Nephron progenitor cell (in vitro differentiated cells): ENCODE data around the gene SYS1.

ENCODE experiments used
- DNase-seq: peaks from one replicate; pipeline ENCODE4 v3.0.0; 2021
- H3K27ac Mint-ChIP-seq: 2 replicates; pipeline ENCODE4 v1.8.0; 2021; ENCODE audit warnings: mild to moderate bottlenecking, moderate library complexity, mixed read lengths
- H3K27me3 Mint-ChIP-seq: 2 replicates; pipeline ENCODE4 v1.8.0; 2021; ENCODE audit warnings: mild to moderate bottlenecking, low read depth, mixed read lengths; ENCODE audit not compliant: poor library complexity
- H3K36me3 Mint-ChIP-seq: 2 replicates; pipeline ENCODE4 v1.8.0; 2021; ENCODE audit warnings: low read depth, mixed read lengths
- H3K4me1 Mint-ChIP-seq: 2 replicates; pipeline ENCODE4 v1.8.0; 2021; ENCODE audit warnings: mixed read lengths
- H3K4me3 Mint-ChIP-seq: 2 replicates; pipeline ENCODE4 v1.8.0; 2021; ENCODE audit warnings: mild to moderate bottlenecking, moderate library complexity, mixed read lengths
- H3K9me3 Mint-ChIP-seq: 2 replicates; pipeline ENCODE4 v1.8.0; 2021; ENCODE audit warnings: mild to moderate bottlenecking, moderate library complexity, mixed read lengths
- CTCF ChIP-seq: fragments of 200-600 bp; sonication (generic); IDR thresholded peaks from 2 replicates; pipeline ENCODE4 v1.5.0; 2021; ENCODE audit warnings: antibody characterized with exemption

SYS1 gene

DNA sequence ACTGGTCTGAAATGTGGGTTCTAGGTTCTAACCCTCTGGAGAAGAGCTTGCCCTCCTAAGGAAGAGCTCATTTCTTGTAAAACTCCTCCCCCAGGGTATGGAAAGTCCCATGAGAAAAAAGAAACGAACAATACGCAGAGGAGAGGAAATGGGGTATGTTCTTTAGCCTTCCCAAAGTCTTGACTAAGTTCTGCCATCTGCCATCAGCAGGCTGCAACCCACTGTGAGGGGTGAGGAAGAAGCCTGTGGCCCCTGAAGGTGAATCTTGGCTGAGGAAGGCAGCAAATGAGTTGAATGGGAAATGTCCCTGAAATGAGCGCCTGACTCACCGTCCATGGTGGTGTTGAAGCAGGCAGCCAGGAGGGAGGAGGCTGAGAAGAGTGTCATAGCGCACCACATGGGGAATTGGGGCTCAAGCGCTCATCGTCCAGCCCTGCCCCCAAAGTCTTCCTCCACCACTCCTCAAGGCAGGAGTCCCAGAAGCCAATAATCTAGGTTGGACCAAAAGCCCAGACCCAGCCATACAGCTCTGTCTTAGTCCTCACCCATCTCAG is 44.5 kb upstream of the SYS1 start:
- Mint-ChIP-seq H3K27me3 (peaks cover 47% of the 10 kb centered on the region), H3K4me3 (no peak overlapping the region), H3K9me3 (no peaks in the 10 kb centered on the region), H3K27ac (no peak overlapping the region), H3K36me3 (no peaks in the 10 kb centered on the region), H3K4me1 (no peaks in the 10 kb centered on the region)
- no peak for TF ChIP-seq CTCF
- DNase-seq = no peak

DNA sequence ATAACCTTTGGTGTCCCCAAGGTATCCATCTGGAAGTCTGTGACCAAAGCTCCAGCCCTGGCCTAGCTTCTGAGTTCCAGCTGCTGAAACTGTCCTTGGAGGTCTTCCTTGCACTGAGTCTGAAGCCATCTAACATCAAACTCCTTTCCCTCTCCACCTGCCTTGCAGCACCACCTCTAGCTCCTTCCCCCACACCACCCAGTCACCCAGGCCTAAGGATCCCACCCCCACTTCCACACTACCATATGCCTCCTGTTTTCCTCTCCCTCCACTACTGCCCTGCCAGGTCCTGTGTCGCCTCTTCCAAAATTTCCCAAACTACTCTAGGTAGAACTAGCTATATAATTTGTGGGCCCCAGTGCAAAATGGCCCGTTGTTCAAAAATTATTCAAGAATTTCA is 44.0 kb upstream of the SYS1 start:
- no peaks in the 10 kb centered on the region for H3K9me3 Mint-ChIP-seq
- H3K4me3 Mint-ChIP-seq = no peak overlapping the region
- no peaks in the 10 kb centered on the region for H3K36me3 Mint-ChIP-seq
- no peak overlapping the region for H3K27ac Mint-ChIP-seq
- H3K27me3 Mint-ChIP-seq = peaks cover 43% of the 10 kb centered on the region
- no peaks in the 10 kb centered on the region for H3K4me1 Mint-ChIP-seq
- DNase-seq = no peak
- no peak for TF ChIP-seq CTCF

GRCh38 chr20:45320948-45321595 is 41.9 kb upstream of the SYS1 start:
- peaks cover 22% of the 10 kb centered on the region for H3K27me3 Mint-ChIP-seq
- H3K4me1 Mint-ChIP-seq = peaks cover 13% of the 10 kb centered on the region
- TF ChIP-seq CTCF = no peak
- H3K9me3 Mint-ChIP-seq = no peaks in the 10 kb centered on the region
- H3K36me3 Mint-ChIP-seq = peaks cover under 1% of the 10 kb centered on the region
- no peak overlapping the region for H3K27ac Mint-ChIP-seq
- H3K4me3 Mint-ChIP-seq = no peak overlapping the region
- DNase-seq = no peak

- Mint-ChIP-seq H3K9me3 (no peaks in the 10 kb centered on the region), H3K36me3 (peaks cover 13% of the 10 kb centered on the region), H3K4me1 (peaks cover 17% of the 10 kb centered on the region), H3K27me3 (peaks cover 8% of the 10 kb centered on the region), H3K27ac (no peak overlapping the region), H3K4me3 (no peak overlapping the region)
- no peak for DNase-seq
- TF ChIP-seq CTCF = no peak
Observed at GRCh38 chr20:45322952-45323383, 40.0 kb upstream of the SYS1 start.

GRCh38 chr20:45323731-45324130 is 39.2 kb upstream of the SYS1 start:
- H3K27ac Mint-ChIP-seq = no peak overlapping the region
- H3K27me3 Mint-ChIP-seq = peaks cover 4% of the 10 kb centered on the region
- H3K4me1 Mint-ChIP-seq = peaks cover 17% of the 10 kb centered on the region
- DNase-seq = no peak
- H3K9me3 Mint-ChIP-seq = no peaks in the 10 kb centered on the region
- peaks cover 13% of the 10 kb centered on the region for H3K36me3 Mint-ChIP-seq
- no peak overlapping the region for H3K4me3 Mint-ChIP-seq
- TF ChIP-seq CTCF = no peak

DNA sequence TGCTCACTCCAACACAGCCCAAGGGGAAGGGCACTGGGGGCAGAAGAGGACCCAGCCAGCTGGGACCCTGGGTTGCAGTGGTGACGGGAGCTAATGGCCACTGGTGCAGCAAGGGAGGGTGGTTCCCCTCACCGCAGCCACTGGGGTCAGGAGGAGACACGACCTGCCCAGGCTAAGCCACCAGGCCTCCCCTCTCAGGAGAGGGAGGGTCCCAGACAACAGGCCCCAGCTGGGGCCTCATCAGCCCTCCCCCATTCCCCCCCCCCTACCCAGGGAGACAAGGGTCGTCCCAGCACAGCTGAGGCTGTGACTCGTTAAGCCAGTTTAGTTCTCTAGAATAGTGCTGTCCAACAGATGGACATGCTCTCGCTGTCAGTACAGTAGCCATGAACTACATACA is 37.6 kb upstream of the SYS1 start:
- DNase-seq = peak; percentile 31
- H3K36me3 Mint-ChIP-seq = peaks cover 23% of the 10 kb centered on the region
- peaks cover 4% of the 10 kb centered on the region for H3K27me3 Mint-ChIP-seq
- H3K4me3 Mint-ChIP-seq = no peak overlapping the region
- TF ChIP-seq CTCF = no peak
- no peaks in the 10 kb centered on the region for H3K9me3 Mint-ChIP-seq
- peak overlapping the region; percentile 78 for H3K27ac Mint-ChIP-seq
- H3K4me1 Mint-ChIP-seq = peaks cover 17% of the 10 kb centered on the region
